SU-DHL-6 (cell line): Measurements from ENCODE around the gene GMDS.

ENCODE experiments used
- H2AFZ ChIP-seq: fragments of 200-600 bp; sonication (generic); 2 replicates; pipeline ENCODE4 v1.6.1; 2014; ENCODE audit warnings: low read depth, mild to moderate bottlenecking, moderate library complexity, mixed read lengths, antibody characterized with exemption, low read length; ENCODE audit not compliant: severe bottlenecking
- H3F3A ChIP-seq: fragments of 200-600 bp; shearing (Covaris generic); 2 replicates; pipeline ENCODE4 v1.6.0; 2016; ENCODE audit warnings: antibody characterized with exemption, mild to moderate bottlenecking; ENCODE audit not compliant: insufficient read depth
- H3K27ac ChIP-seq: fragments of 200-600 bp; sonication (generic); 2 replicates; pipeline ENCODE4 v1.5.1; 2016; ENCODE audit warnings: low read depth, mild to moderate bottlenecking, low read length, moderate library complexity, mixed read lengths
- H3K27me3 ChIP-seq: fragments of 200-600 bp; sonication (generic), shearing (Covaris generic); 2 replicates; pipeline ENCODE4 v1.6.0; 2014; ENCODE audit warnings: mild to moderate bottlenecking, low read length
- H3K36me3 ChIP-seq: fragments of 200-600 bp; sonication (generic); 2 replicates; pipeline ENCODE4 v1.6.1; 2014; ENCODE audit warnings: mild to moderate bottlenecking, low read length, mixed read lengths
- H3K4me2 ChIP-seq: fragments of 300-600, 200-600 bp; shearing (Covaris generic), sonication (generic); 2 replicates; pipeline ENCODE4 v1.6.0; 2014; ENCODE audit warnings: low read length, low read depth, mild to moderate bottlenecking; ENCODE audit not compliant: poor library complexity, severe bottlenecking
- H3K4me3 ChIP-seq: fragments of 200-600 bp; sonication (generic); 2 replicates; pipeline ENCODE4 v1.5.1; 2014; ENCODE audit warnings: antibody characterized with exemption, low read length, mild to moderate bottlenecking, mixed read lengths; ENCODE audit not compliant: insufficient read depth, poor library complexity, severe bottlenecking
- H3K79me2 ChIP-seq: fragments of 200-600 bp; sonication (generic); 2 replicates; pipeline ENCODE4 v1.6.1; 2014; ENCODE audit warnings: mild to moderate bottlenecking, low read length, moderate library complexity; ENCODE audit not compliant: insufficient read depth
- H3K9ac ChIP-seq: fragments of 200-600 bp; sonication (generic); 2 replicates; pipeline ENCODE4 v1.7.0; 2014; ENCODE audit warnings: mild to moderate bottlenecking, low read length
- H3K9me2 ChIP-seq: fragments of 200-600 bp; sonication (generic); replicated peaks from 2 replicates; pipeline ENCODE4 v1.6.1; 2014; ENCODE audit warnings: low read length; ENCODE audit not compliant: insufficient read depth
- H3K9me3 ChIP-seq: fragments of 200-600 bp; sonication (generic); 2 replicates; pipeline ENCODE4 v1.6.1; 2014; ENCODE audit warnings: low read length, mixed read lengths; ENCODE audit not compliant: insufficient read depth
- H4K20me1 ChIP-seq: fragments of 200-600 bp; sonication (generic); 2 replicates; pipeline ENCODE4 v1.6.1; 2014; ENCODE audit warnings: low read depth, mild to moderate bottlenecking, antibody characterized with exemption, low read length, moderate library complexity, mixed read lengths
- EZH2phosphoT487 ChIP-seq: fragments of 200-600 bp; sonication (generic), shearing (Covaris generic); conservative IDR thresholded peaks from 2 replicates; pipeline ENCODE4 v1.6.1; 2018; ENCODE audit warnings: mild to moderate bottlenecking, antibody characterized with exemption, low read length, moderate library complexity, mixed read lengths
- TF ChIP-seq, protein P1 (sequence below): fragments of 200-600 bp; sonication (generic); IDR thresholded peaks from one replicate; pipeline ENCODE4 v1.5.1; 2017; ENCODE audit warnings: antibody characterized with exemption, mild to moderate bottlenecking, low read length, moderate library complexity; ENCODE audit not compliant: insufficient read depth, poor library complexity, severe bottlenecking

The GMDS gene

DNA sequence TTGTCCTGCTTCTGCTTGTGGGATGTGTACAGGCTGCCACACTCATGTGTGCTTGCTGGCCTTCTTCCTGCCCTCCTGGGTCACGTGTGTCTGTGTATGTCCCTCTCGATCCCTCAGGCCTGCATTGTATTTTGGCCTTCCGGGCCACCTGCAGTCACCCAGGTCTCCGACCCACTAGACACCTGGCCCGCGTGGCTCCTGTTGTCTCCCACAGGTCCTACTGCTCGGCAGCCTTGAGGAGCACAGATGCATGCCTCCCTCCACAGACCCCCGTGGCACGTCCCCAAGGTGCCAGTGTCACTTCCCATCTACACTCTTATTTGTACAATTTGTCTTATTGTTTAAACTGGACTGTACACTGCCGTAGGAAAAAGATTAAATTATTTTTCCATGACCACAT is 592.6 kb downstream of the GMDS start:
- Histone ChIP-seq H2AFZ (no peak overlapping the region), H3K79me2 (no peaks in the 10 kb centered on the region), H3K9ac (no peak overlapping the region), H3K27ac (no peak overlapping the region), H3K4me3 (no peak overlapping the region), H3F3A (no peaks in the 10 kb centered on the region), H3K9me2 (no peaks in the 10 kb centered on the region), H4K20me1 (no peaks in the 10 kb centered on the region), H3K36me3 (no peaks in the 10 kb centered on the region), H3K9me3 (no peaks in the 10 kb centered on the region), H3K27me3 (no peaks in the 10 kb centered on the region), H3K4me2 (no peak overlapping the region)
- TF ChIP-seq EZH2phosphoT487 = no peak
- TF ChIP-seq, protein P1, sequence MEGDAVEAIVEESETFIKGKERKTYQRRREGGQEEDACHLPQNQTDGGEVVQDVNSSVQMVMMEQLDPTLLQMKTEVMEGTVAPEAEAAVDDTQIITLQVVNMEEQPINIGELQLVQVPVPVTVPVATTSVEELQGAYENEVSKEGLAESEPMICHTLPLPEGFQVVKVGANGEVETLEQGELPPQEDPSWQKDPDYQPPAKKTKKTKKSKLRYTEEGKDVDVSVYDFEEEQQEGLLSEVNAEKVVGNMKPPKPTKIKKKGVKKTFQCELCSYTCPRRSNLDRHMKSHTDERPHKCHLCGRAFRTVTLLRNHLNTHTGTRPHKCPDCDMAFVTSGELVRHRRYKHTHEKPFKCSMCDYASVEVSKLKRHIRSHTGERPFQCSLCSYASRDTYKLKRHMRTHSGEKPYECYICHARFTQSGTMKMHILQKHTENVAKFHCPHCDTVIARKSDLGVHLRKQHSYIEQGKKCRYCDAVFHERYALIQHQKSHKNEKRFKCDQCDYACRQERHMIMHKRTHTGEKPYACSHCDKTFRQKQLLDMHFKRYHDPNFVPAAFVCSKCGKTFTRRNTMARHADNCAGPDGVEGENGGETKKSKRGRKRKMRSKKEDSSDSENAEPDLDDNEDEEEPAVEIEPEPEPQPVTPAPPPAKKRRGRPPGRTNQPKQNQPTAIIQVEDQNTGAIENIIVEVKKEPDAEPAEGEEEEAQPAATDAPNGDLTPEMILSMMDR = no peak

DNA sequence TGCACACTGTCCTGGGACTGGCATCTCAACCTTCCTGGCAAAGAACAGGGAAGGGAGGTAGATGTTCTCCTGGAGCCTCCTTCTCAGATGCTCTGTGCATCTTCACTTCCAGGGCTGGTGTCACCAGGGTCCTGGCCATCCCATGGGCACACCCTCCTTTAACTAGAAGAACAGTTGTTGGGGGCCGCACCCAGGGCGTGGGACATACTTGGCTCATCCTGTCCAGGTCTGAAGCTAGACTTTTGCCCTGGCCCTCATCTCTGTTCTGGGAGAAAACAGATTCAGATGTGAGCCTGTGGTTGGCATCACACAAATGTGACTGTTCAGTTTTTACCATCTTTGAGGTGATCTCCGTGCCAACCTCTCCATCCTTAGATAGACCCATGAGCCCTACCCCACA is 594.0 kb downstream of the GMDS start:
- no peaks in the 10 kb centered on the region for H3K9me2 ChIP-seq
- no peak overlapping the region for H3K27ac ChIP-seq
- TF ChIP-seq, protein P1 = no peak
- no peak for TF ChIP-seq EZH2phosphoT487
- no peak overlapping the region for H3K4me3 ChIP-seq
- H4K20me1 ChIP-seq = no peaks in the 10 kb centered on the region
- no peak overlapping the region for H2AFZ ChIP-seq
- no peak overlapping the region for H3K9ac ChIP-seq
- H3K27me3 ChIP-seq = no peaks in the 10 kb centered on the region
- H3K36me3 ChIP-seq = no peaks in the 10 kb centered on the region
- no peaks in the 10 kb centered on the region for H3F3A ChIP-seq
- no peak overlapping the region for H3K4me2 ChIP-seq
- H3K79me2 ChIP-seq = no peaks in the 10 kb centered on the region
- no peaks in the 10 kb centered on the region for H3K9me3 ChIP-seq

DNA sequence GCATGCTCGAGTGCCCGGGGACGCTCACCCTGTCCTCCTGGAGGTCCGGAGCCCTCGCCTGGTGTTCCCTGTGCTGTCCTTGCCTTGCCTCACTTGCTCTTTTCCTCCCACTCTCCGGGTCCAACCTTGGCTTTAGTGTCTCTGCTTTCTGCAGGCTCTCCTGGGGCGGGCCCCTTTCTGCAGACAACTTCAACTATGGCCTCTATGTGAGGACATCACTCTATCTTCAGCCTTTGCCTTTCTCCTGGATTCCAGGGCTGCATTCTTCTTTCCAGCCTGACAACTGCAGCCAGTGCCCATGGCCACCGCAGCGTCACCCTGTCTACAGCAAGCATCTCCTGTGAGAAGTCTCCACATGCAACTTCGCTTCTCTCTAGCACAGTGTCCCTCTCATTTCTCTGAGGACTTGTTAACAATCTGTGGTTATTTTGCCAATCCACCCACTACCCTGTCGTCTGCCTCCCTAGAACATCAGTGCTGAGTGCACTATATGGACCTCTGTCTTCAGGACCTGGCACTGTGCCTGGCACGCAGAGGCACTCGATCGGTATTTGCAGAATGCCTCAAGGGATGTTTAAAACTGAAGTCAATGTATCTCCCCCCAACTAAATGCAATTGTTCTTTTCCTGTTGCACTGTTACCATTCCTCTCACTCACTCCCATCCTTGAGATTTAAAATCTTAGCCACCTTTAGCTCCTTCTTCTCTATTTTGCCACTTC is 599.8 kb downstream of the GMDS start:
- Histone ChIP-seq H3K79me2 (no peaks in the 10 kb centered on the region), H3K4me2 (no peak overlapping the region), H3K4me3 (no peak overlapping the region), H3F3A (no peaks in the 10 kb centered on the region), H2AFZ (no peak overlapping the region), H3K9me2 (no peaks in the 10 kb centered on the region), H3K27ac (no peak overlapping the region), H3K9me3 (no peaks in the 10 kb centered on the region), H3K27me3 (no peaks in the 10 kb centered on the region), H3K9ac (no peak overlapping the region), H4K20me1 (no peaks in the 10 kb centered on the region), H3K36me3 (no peaks in the 10 kb centered on the region)
- TF ChIP-seq EZH2phosphoT487 = no peak
- TF ChIP-seq, protein P1 = no peak
